Activated T-helper 17 cell treated with anti-CD3 and anti-CD28 coated beads, Interleukin-2, amount 50 U/mL, for 72 hours (primary cell): ENCODE measurements around the gene CXCR6. TPM values are rescaled to one million over a fixed set of nuclear protein-coding genes. Genes with fewer than 3 reads are reported as not detected.

ENCODE experiments used
- ATAC-seq: fragments of 150-1000 bp; cut with Tn5 transposase; replicated peaks from 2 replicates; pipeline ENCODE4 v1.10.0; 2021; ENCODE audit warnings: mild to moderate bottlenecking, moderate library complexity
- H3K27ac Mint-ChIP-seq: one replicate; pipeline ENCODE4 v1.8.0; 2022; ENCODE audit warnings: mixed read lengths
- H3K27me3 Mint-ChIP-seq: one replicate; pipeline ENCODE4 v1.8.0; 2022; ENCODE audit warnings: mixed read lengths
- H3K36me3 Mint-ChIP-seq: one replicate; pipeline ENCODE4 v1.8.0; 2022; ENCODE audit warnings: low read depth, mild to moderate bottlenecking, mixed read lengths
- H3K4me1 Mint-ChIP-seq: one replicate; pipeline ENCODE4 v1.8.0; 2022; ENCODE audit warnings: mixed read lengths
- H3K4me3 Mint-ChIP-seq: one replicate; pipeline ENCODE4 v1.8.0; 2022; ENCODE audit warnings: mild to moderate bottlenecking, mixed read lengths
- H3K9me3 Mint-ChIP-seq: one replicate; pipeline ENCODE4 v1.8.0; 2022; ENCODE audit warnings: mixed read lengths
- total RNA-seq, 2 donors: library from RNA; stranded (reverse); gene quantifications; one replicate each; pipeline ENCODE4 v1.2.3, GENCODE V29; 2022

CXCR6 gene
- total RNA-seq, 2 donors from 2014 or later: 13.7 to 25.4 TPM

DNA sequence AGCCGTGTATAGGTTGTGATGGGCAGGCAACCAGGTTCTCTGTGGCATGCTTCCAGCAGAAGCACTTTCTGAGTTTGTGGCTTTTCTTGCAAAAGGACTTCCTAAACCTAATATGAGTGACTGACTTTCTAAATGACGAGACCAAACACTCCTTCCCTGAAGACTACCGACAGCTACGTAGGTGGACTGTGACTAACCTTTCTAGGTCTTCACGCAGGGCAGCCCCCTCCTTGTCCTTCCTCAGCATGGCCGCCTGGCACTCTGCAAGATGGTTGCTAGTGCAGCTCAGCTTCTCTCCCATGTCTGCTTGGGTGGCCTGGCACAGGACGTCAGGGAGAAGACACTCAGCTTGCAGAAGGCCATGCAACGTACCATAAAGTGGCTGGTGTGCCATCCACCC lies 20.9 kb downstream of the CXCR6 start:
- peak overlapping the region; percentile 63 for H3K4me3 Mint-ChIP-seq
- H3K4me1 Mint-ChIP-seq: peaks cover 59% of the 10 kb centered on the region
- ATAC-seq: peak; percentile 87
- H3K27ac Mint-ChIP-seq: peak overlapping the region; percentile 77
- H3K27me3 Mint-ChIP-seq: no peaks in the 10 kb centered on the region
- peaks cover 100% of the 10 kb centered on the region for H3K36me3 Mint-ChIP-seq
- H3K9me3 Mint-ChIP-seq: no peaks in the 10 kb centered on the region

DNA sequence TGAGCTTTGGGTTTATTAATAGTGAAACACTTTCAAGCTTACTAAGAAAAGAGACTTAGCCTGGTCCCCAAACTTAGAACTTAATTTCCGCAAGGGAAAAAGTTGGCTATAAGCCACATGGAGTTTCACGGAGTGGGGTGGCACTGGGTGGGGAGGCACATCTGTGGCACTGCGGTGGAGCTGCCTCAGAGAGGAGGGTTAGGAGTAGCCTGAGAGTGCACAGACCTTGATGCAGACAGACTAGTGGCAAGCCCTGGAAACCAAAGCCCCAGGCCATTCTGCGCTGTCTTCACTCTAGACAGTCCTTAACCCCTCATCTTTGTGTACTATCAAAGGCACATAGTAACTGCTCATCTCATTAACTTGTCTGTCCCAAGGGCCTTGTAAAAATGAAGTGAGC lies 22.0 kb downstream of the CXCR6 start:
- H3K27me3 Mint-ChIP-seq: no peaks in the 10 kb centered on the region
- ATAC-seq: peak; percentile 37
- H3K36me3 Mint-ChIP-seq: peaks cover 100% of the 10 kb centered on the region
- H3K4me3 Mint-ChIP-seq: peak overlapping the region; percentile 63
- H3K4me1 Mint-ChIP-seq: peaks cover 59% of the 10 kb centered on the region
- peak overlapping the region; percentile 77 for H3K27ac Mint-ChIP-seq
- H3K9me3 Mint-ChIP-seq: no peaks in the 10 kb centered on the region

DNA sequence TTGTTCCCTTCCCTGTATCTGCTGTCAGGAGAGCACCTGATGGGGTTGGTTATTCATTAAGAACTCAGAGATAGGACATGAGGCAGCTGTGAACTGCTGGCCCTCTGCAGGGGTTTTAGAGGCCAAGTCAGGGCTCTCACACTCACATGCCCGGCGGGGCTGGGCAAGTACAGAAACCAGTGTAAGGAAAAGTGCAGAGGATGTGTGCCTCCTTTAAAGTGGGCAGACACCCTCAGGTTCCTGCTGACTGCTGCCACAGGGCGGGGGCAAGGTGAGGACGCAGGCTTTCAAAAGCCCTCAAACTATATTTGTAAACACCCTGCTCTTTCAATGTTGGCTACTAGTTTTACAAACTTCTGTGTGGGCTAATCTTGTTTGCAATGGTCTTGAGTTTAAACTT lies 22.4 kb downstream of the CXCR6 start:
- peaks cover 100% of the 10 kb centered on the region for H3K36me3 Mint-ChIP-seq
- H3K4me3 Mint-ChIP-seq: peak overlapping the region; percentile 63
- no peaks in the 10 kb centered on the region for H3K27me3 Mint-ChIP-seq
- peak; percentile 5 for ATAC-seq
- H3K9me3 Mint-ChIP-seq: no peaks in the 10 kb centered on the region
- peak overlapping the region; percentile 77 for H3K27ac Mint-ChIP-seq
- H3K4me1 Mint-ChIP-seq: peaks cover 59% of the 10 kb centered on the region

DNA sequence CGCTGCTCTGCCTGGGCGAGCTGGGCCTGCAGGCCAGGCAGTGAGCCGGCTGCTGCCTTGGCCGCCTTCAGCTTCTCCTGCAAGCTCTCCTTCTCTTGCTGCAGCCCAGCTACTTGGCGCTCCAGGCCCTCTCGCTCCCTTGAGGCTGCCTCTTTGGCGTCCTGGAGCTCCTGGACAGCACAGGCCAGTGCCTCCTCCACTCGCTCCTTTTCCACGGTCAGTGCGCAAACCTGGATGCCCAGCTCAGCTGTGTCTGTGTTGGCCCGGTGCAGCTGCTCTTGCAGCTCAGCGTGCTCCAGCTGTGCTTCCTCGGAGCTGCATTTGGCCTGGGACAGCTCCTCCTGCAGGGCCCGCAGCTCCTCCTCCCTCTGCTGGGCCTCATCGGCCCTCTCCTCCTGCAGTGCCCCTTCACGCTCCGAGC lies 23.1 kb downstream of the CXCR6 start:
- Mint-ChIP-seq H3K9me3 (no peaks in the 10 kb centered on the region), H3K4me1 (peaks cover 59% of the 10 kb centered on the region), H3K4me3 (peak overlapping the region; percentile 63), H3K27ac (no peak overlapping the region), H3K36me3 (peaks cover 100% of the 10 kb centered on the region), H3K27me3 (no peaks in the 10 kb centered on the region)
- ATAC-seq: no peak

DNA sequence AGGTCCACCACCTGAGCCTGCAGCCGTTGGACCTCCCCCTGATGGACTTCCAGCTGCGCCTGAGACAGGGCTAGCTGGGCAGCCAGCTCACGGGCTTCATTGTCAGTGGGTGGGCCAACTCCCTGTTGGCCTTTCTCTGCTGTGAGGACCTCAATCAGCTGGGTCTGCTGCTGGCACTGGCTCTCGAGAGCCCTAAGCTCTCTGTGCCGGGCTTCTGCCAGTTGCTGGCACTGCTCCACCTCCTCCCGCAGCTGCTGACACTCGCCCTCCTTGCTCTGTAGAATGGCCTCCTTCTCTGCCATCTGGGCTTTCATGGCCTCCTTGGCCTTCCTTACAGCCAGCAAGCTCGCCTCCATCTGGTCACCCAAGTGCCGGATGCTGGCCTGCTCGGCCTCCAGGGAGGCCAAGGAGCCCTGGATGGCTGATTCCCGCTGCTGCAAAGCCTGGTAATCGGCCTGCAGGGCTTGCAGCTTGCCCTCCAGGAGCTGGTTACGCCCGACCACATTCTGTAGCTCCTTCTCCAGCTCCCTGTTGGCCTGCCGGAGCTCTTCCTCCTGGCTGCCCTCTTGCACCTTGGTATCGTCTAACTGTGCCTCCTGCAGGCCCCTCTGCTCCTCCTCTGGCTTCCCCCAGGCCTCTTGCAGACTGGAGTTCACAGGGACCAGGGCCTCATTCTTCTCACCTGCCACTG lies 23.8 kb downstream of the CXCR6 start:
- peak overlapping the region; percentile 63 for H3K4me3 Mint-ChIP-seq
- peaks cover 100% of the 10 kb centered on the region for H3K36me3 Mint-ChIP-seq
- H3K27ac Mint-ChIP-seq: peak overlapping the region; percentile 44

DNA sequence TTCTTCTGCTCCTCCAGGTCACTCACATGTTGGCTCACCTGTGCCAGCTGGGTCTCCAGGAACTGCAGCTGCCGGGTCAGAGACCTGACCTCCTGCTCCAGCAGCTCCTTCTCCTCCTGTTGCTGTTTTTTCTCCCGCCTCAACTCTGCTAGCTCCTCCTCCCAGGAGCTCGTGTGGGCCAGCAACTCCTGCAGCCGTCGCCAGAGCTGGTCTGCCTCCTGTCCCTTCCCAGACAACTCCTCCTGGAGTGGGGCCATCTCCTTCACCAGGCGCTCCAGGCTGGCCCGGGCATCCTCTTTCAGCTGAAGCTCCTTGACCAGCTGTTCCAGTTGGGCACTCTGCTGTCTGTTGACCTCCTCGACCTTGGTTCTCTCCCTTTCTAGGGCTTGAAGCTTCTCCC lies 24.5 kb downstream of the CXCR6 start:
- peak overlapping the region; percentile 63 for H3K4me3 Mint-ChIP-seq
- ATAC-seq: no peak
- no peaks in the 10 kb centered on the region for H3K27me3 Mint-ChIP-seq
- H3K27ac Mint-ChIP-seq: peak overlapping the region; percentile 44
- H3K36me3 Mint-ChIP-seq: peaks cover 100% of the 10 kb centered on the region
- no peaks in the 10 kb centered on the region for H3K9me3 Mint-ChIP-seq
- H3K4me1 Mint-ChIP-seq: peaks cover 52% of the 10 kb centered on the region

More for the DNA sequence above, 23.8 kb downstream of the CXCR6 start:
- H3K4me1 Mint-ChIP-seq: peaks cover 58% of the 10 kb centered on the region
- no peak for ATAC-seq
- no peaks in the 10 kb centered on the region for H3K9me3 Mint-ChIP-seq
- H3K27me3 Mint-ChIP-seq: no peaks in the 10 kb centered on the region

DNA sequence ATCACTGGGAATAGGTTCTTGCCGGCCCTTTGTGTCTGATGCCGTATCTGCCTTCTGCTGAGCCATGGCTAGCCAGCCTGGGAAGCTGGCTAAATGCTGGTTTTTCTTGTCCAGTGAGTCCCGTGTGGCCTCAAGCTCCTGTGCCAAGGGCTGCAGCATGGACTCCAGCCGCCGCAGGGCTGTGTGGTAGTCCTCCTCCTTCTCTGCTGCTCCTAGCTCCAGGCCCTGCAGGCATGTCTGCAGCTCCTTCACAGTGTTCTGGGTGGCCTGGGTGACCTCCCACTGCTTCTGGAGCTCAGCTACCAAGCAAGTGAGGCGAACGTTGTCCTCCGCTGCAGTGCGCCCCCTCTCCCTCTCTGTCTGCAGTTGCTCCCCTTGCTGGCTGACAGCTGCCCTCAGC lies 24.9 kb downstream of the CXCR6 start:
- Mint-ChIP-seq H3K36me3 (peaks cover 100% of the 10 kb centered on the region), H3K4me3 (peak overlapping the region; percentile 63), H3K4me1 (peaks cover 48% of the 10 kb centered on the region), H3K9me3 (no peaks in the 10 kb centered on the region), H3K27me3 (no peaks in the 10 kb centered on the region), H3K27ac (peak overlapping the region; percentile 44)
- no peak for ATAC-seq

DNA sequence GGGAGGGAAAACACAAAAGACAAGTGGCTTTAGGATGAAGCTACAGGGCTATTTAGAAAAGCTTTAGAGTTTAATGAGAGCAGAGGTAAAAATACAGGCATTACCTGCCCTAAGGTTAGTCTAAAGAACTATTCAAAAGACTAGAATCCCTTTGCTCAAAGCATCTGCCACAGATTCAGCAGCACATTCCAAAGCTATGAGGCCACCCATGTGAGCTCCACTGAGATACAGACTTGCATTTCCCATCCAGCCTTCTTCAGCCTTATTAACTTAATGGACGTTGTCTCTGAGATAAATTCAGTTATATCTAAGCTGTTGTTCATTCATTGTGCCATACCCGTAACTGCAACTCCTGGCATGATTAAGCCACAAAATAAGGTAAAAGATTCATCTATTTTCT lies 25.4 kb downstream of the CXCR6 start:
- H3K36me3 Mint-ChIP-seq: peaks cover 100% of the 10 kb centered on the region
- H3K9me3 Mint-ChIP-seq: no peaks in the 10 kb centered on the region
- H3K4me1 Mint-ChIP-seq: peaks cover 42% of the 10 kb centered on the region
- no peak for ATAC-seq
- no peak overlapping the region for H3K27ac Mint-ChIP-seq
- no peaks in the 10 kb centered on the region for H3K27me3 Mint-ChIP-seq
- H3K4me3 Mint-ChIP-seq: peak overlapping the region; percentile 63

DNA sequence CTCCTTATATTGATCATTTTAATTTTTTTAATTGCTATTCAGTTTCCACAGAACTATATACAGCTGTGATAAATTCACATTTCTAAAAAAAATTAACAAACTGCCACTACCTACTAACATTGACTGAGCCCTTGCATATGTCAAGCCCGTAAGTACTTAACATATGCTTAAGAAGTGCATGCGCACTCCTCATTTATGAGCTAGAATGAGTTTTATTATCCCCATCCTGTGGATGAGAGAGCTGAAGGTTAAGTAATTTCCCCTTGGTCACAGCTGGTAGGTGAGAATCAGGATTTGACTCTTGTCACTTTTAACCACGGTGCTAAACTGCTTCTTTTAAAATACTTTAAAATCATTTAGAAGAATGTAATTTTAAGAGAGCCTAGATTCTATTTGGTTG lies 25.9 kb downstream of the CXCR6 start:
- no peaks in the 10 kb centered on the region for H3K27me3 Mint-ChIP-seq
- H3K4me1 Mint-ChIP-seq: peaks cover 38% of the 10 kb centered on the region
- H3K9me3 Mint-ChIP-seq: no peaks in the 10 kb centered on the region
- peaks cover 100% of the 10 kb centered on the region for H3K36me3 Mint-ChIP-seq
- ATAC-seq: no peak
- H3K4me3 Mint-ChIP-seq: no peak overlapping the region
- no peak overlapping the region for H3K27ac Mint-ChIP-seq

DNA sequence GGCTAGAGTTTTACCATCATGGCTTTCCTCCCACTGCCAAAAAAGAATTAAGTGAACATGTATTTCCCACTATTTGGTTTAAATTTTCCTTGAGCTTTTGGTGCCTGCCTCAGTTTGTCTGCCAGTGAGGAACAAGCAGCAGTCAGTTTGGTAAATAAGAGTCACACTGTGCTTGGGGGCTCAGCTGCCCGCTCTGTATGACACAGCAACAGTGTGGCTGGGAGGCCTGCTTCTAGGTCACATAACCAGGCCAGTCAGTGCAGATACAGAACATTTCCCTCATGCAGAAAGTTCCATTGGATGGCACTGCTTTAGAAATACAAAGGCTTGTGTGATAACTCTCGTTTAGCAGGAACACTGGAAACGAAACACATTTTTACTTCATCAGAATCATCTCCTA lies 26.7 kb downstream of the CXCR6 start:
- peaks cover 100% of the 10 kb centered on the region for H3K36me3 Mint-ChIP-seq
- H3K9me3 Mint-ChIP-seq: no peaks in the 10 kb centered on the region
- H3K27me3 Mint-ChIP-seq: no peaks in the 10 kb centered on the region
- no peak for ATAC-seq
- H3K4me3 Mint-ChIP-seq: no peak overlapping the region
- H3K4me1 Mint-ChIP-seq: peaks cover 34% of the 10 kb centered on the region
- H3K27ac Mint-ChIP-seq: no peak overlapping the region

DNA sequence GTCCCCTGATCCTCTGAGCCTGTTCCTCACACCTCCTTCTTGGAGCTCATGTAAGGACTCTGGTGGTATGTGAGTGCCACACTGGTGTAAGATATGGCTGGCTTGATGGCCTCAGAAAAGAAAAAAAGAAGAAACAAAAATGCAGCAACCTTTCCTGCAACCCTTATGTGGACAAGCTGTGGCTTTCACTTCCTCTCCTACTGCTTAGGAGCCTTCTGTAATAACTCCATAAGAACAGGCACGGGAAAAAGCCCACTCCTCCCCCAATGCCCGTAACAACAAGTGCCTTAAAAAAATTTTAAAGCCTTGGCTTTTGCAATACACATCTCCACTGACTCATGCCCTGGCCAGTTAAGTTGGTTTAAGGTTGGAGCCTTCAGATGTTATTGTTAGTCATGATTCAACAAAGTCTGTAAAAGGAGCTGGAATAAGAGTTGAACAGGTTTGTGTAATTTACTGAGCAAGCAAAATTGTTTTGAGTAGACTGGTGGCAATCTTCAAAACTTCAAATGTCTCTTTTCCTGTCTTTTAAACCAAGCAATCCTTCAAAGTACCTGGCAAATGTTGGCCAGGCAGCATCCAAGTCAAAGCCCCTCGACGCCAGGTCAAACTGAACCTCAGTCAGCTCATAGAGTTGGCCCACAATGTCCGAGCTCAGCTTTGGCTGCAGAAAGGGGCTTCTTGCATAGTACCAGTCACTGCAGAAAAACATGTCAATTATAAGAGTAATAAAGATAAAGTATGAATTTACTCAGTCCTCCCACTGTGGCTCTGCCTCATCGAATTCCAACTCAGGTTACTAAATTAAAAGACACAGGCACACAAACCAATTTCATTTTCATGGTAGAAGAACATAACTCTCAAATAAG lies 29.5 kb downstream of the CXCR6 start:
- H3K4me1 Mint-ChIP-seq: peaks cover 36% of the 10 kb centered on the region
- no peaks in the 10 kb centered on the region for H3K9me3 Mint-ChIP-seq
- peak; percentile 61 for ATAC-seq
- H3K27ac Mint-ChIP-seq: peak overlapping the region; percentile 73
- no peaks in the 10 kb centered on the region for H3K27me3 Mint-ChIP-seq
- H3K36me3 Mint-ChIP-seq: peaks cover 99% of the 10 kb centered on the region
- peak overlapping the region; percentile 62 for H3K4me3 Mint-ChIP-seq

DNA sequence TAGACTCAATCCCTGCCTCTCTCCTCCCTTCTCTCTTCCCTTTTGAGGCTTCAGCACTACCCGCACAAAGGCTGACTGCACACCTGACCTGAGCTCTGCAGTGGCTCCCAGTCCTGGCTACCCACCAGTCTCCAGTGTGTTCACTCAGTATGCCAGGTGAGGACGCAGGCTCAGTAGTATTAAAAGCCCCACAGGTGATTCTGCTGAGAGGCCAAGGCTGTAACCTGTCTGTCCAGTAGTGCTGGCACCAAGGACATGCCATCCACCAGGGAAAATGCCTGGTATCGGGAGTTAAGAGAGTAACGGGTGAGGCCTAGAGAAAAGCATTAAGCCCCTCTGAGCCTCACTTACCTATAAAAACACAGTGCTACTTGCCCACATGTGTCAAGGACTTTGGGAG lies 31.4 kb downstream of the CXCR6 start:
- no peak for ATAC-seq
- H3K27me3 Mint-ChIP-seq: no peaks in the 10 kb centered on the region
- H3K36me3 Mint-ChIP-seq: peaks cover 99% of the 10 kb centered on the region
- H3K27ac Mint-ChIP-seq: peak overlapping the region; percentile 28
- H3K4me3 Mint-ChIP-seq: peak overlapping the region; percentile 87
- H3K9me3 Mint-ChIP-seq: peaks cover 4% of the 10 kb centered on the region
- peaks cover 43% of the 10 kb centered on the region for H3K4me1 Mint-ChIP-seq

DNA sequence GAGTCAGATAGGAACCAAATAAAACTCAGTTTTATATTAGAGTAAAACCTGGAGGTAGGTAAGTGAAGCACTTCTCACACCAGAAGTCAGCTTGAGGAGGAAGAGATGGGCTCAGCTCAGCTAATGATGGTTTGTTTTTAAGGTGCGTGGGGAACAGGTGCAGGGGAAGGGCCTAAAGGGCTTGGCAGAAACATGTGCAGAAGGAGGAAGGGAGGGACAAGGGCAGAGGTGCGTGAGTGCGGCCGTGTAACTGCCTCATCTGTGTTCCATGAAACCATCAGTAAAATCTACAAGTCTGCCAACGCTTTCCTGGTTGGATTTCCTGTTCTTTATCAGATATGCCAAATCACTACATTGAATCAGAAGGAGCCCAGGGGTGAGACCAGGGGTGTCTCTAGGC lies 32.4 kb downstream of the CXCR6 start:
- ATAC-seq: peak; percentile 39
- H3K27me3 Mint-ChIP-seq: no peaks in the 10 kb centered on the region
- H3K4me3 Mint-ChIP-seq: peak overlapping the region; percentile 87
- H3K4me1 Mint-ChIP-seq: peaks cover 44% of the 10 kb centered on the region
- H3K36me3 Mint-ChIP-seq: peaks cover 99% of the 10 kb centered on the region
- peak overlapping the region; percentile 44 for H3K27ac Mint-ChIP-seq
- peaks cover 4% of the 10 kb centered on the region for H3K9me3 Mint-ChIP-seq

DNA sequence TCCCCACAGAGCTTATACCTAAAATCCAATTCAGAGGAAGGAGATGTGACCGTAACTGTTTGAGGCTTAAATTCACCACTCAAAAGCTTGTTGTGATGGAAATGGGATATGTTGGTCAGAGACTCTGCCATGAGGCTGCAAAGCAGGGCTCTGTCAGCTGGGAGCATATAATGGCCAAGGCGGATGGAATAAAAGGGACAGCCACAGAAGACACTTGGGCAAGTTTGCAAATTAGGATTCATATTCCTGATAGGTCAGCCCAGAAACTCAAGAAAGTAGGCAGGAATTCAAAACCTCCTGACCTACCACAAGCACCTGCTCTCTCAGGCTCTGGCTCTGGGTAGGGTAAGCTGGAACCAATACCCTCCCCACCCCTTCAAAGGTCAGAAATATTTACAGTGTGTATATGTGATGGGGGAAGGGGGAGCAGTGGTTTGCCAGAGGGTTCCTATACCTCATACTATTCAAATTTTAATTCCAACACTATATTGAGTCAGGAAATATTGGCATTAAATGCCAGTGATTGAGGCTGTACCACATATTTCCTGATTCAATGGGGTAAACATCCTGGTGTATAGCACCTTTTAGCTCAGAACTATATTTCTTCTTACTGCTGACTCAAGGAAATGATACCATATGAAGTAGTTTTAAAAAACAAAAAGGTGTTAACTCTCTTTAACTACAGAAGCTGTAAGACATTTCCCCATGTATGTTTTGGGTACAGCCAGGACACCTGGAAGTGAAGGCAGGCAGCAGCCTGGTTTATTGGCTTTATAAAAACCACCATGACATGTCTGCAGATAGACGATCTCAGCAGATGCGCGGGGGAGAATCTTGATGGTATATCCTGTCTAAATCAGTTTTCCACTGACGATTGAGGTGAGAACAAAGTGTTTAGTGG lies 33.2 kb downstream of the CXCR6 start:
- peaks cover 99% of the 10 kb centered on the region for H3K36me3 Mint-ChIP-seq
- H3K4me3 Mint-ChIP-seq: peak overlapping the region; percentile 87
- H3K4me1 Mint-ChIP-seq: peaks cover 44% of the 10 kb centered on the region
- peak; percentile 30 for ATAC-seq
- peak overlapping the region; percentile 44 for H3K27ac Mint-ChIP-seq
- H3K9me3 Mint-ChIP-seq: peaks cover 4% of the 10 kb centered on the region
- no peaks in the 10 kb centered on the region for H3K27me3 Mint-ChIP-seq
